Body of pancreas (tissue), 4 donors: ENCODE measurements around the gene ABCC9. TPM values are rescaled to one million over a fixed set of nuclear protein-coding genes. Genes with fewer than 3 reads are reported as not detected.

Experiments
- ATAC-seq: fragments of 150-250 bp; one replicate; pipeline ENCODE4 v1.9.1; 2016
- DNase-seq, 4 donors: peaks; one replicate each; pipeline ENCODE4 v3.0.0-alpha.2; 2019
- H3K27ac ChIP-seq, 4 donors: fragments of 200-600 bp; sonication (generic); 1 replicate in 3 of 4; 2 replicates in 1 of 4; pipeline versions ENCODE4 v1.5.1 to v1.6.1; 2016 to 2019; ENCODE audit warnings: mild to moderate bottlenecking in 1 of 4, mixed read lengths in 1 of 4, moderate library complexity in 1 of 4
- H3K27me3 ChIP-seq, 2 donors: fragments of 200-600 bp; sonication (generic); one replicate each; pipeline ENCODE4 v1.6.0; 2016; ENCODE audit warnings: mild to moderate bottlenecking in 1 of 2
- H3K36me3 ChIP-seq, 2 donors: fragments of 200-600 bp; sonication (generic); replicated peaks in 1 of 2; 2 replicates each; pipeline ENCODE4 v1.5.1; 2016; ENCODE audit warnings: low read depth in 2 of 2; ENCODE audit not compliant: insufficient read depth in 1 of 2
- H3K4me1 ChIP-seq: fragments of 200-600 bp; sonication (generic); one replicate; pipeline ENCODE4 v1.6.0; 2016
- H3K4me3 ChIP-seq, 2 donors: fragments of 200-600 bp; sonication (generic); 1 replicate in 1 of 2; 2 replicates in 1 of 2; pipeline ENCODE4 v1.5.1; 2016 to 2019
- H3K9me3 ChIP-seq, 3 donors: fragments of 200-600 bp; sonication (generic); 1 replicate in 2 of 3; 2 replicates in 1 of 3; pipeline ENCODE4 v1.5.1; 2016
- CTCF ChIP-seq, 7 experiments: fragments of 450-650 bp in 4 of 7; fragments of 200-600 bp in 3 of 7; sonication (generic) in 3 of 7; IDR thresholded peaks; one replicate each; pipeline ENCODE4 v1.5.1; 2016 to 2019; ENCODE audit warnings: antibody characterized with exemption in 7 of 7
- POLR2A ChIP-seq, 3 donors: fragments of 450-650 bp; IDR thresholded peaks; one replicate each; pipeline ENCODE4 v1.6.1; 2016; ENCODE audit warnings: antibody characterized with exemption in 3 of 3, mild to moderate bottlenecking in 2 of 3
- whole genome bisulfite sequencing, 2 donors: methylation state at CpG; one replicate each; pipeline ENCODE4 v1.1.5; 2017; 5-methylcytosine and 5-hydroxymethylcytosine counted together
- intact Hi-C: fragments of 100-400 bp; cut with DNase I; formaldehyde crosslinking; loops from one replicate; pipeline ENCODE4 v1.15.1; 2023
- total RNA-seq, 2 donors: library from RNA; depleted of rRNA; stranded (reverse); fragments of >200 nt; gene quantifications; one replicate each; pipeline ENCODE4 v1.1.0, GENCODE V29; 2016

ABCC9 gene
- total RNA-seq, 2 donors from 2014 or later: 12.2 to 13.2 TPM

DNA sequence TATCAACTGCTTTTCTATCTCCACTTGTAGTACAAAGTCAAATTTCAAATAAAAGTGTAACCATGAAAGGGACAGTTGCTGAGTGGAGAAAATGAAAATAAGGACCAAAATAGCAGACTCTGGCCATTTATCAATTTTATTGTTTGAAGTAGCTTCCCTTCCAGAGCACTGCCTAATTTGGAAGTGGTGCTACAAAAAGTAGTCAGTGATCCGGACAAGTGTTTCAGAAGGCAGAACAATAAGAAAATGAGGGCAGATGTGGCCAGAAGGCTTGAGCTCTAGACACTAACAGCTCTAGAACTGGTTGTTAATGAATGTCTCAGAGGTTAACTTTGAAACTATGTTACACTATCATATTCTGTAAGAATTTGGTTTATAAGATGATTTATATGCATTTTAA lies 48.9 kb downstream of the ABCC9 start:
- Histone ChIP-seq H3K4me1 (peaks cover 15% of the 10 kb centered on the region), H3K4me3 (no peak overlapping the region), H3K36me3 (no peaks in the 10 kb centered on the region), H3K9me3 (no peaks in the 10 kb centered on the region), H3K27ac (no peak overlapping the region), H3K27me3 (no peaks in the 10 kb centered on the region)
- intact Hi-C loops: no loop called here
- no peak for DNase-seq
- no peak for ATAC-seq
- 48 to 56% methylated on average over 1 of the region's 1 CpG for WGBS, 2 donors
- TF ChIP-seq POLR2A (IDR thresholded peaks at IDR 0.05): no peak
- TF ChIP-seq CTCF (IDR thresholded peaks at IDR 0.05): no peak

GRCh38 chr12:21891751-21892217 lies 49.4 kb downstream of the ABCC9 start:
- H3K4me3 ChIP-seq: no peak overlapping the region
- peaks cover 15% of the 10 kb centered on the region for H3K4me1 ChIP-seq
- intact Hi-C loops: no loop called here
- peak; percentile 18 to 57 (median 36) for DNase-seq
- H3K9me3 ChIP-seq: no peaks in the 10 kb centered on the region
- no peaks in the 10 kb centered on the region for H3K36me3 ChIP-seq
- H3K27me3 ChIP-seq: no peaks in the 10 kb centered on the region
- no peak for TF ChIP-seq POLR2A (IDR thresholded peaks at IDR 0.05)
- no peak for TF ChIP-seq CTCF (IDR thresholded peaks at IDR 0.05)
- 50 to 51% methylated on average over 2 of the region's 2 CpGs for WGBS, 2 donors
- H3K27ac ChIP-seq: peak overlapping the region in 1 of 4 donors; percentile 39
- ATAC-seq: peak; percentile 58

GRCh38 chr12:21888276-21888863 lies 52.9 kb downstream of the ABCC9 start:
- ATAC-seq (no peak), DNase-seq (no peak)
- no peak overlapping the region for H3K4me3 ChIP-seq
- no peaks in the 10 kb centered on the region for H3K36me3 ChIP-seq
- H3K27ac ChIP-seq: no peak overlapping the region
- peaks cover 15% of the 10 kb centered on the region for H3K4me1 ChIP-seq
- no peak for TF ChIP-seq POLR2A (IDR thresholded peaks at IDR 0.05)
- TF ChIP-seq CTCF (IDR thresholded peaks at IDR 0.05): no peak
- 64 to 81% methylated on average over 2 of the region's 2 CpGs for WGBS, 2 donors
- H3K27me3 ChIP-seq: no peaks in the 10 kb centered on the region
- no peaks in the 10 kb centered on the region for H3K9me3 ChIP-seq
- intact Hi-C loops: no loop called here

DNA sequence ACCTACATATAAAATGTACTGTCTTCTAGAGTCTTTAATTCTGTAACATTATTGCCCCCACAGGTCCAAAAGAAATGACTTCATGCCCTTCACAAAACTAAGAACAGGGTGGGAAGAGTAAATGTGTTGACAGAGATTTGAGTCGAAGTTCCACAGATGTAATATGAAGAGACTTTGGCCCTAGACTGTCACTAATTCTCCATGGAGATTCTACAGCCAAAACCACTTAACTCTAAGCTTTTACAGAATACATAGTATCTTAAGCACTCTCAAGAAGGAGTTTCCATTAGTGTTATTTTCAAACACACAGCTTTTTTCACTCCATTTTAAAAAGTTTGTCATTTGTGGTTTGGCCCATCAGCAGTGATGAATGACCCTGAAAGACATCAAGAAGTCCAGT lies 56.3 kb downstream of the ABCC9 start:
- no peak for TF ChIP-seq POLR2A (IDR thresholded peaks at IDR 0.05)
- TF ChIP-seq CTCF (IDR thresholded peaks at IDR 0.05): no peak
- intact Hi-C loops: no loop called here
- no peak for DNase-seq
- Histone ChIP-seq H3K9me3 (no peaks in the 10 kb centered on the region), H3K4me3 (no peak overlapping the region), H3K36me3 (no peaks in the 10 kb centered on the region), H3K27ac (no peak overlapping the region), H3K27me3 (no peaks in the 10 kb centered on the region), H3K4me1 (no peaks in the 10 kb centered on the region)
- no peak for ATAC-seq
- 70 to 74% methylated on average over 1 of the region's 1 CpG for WGBS, 2 donors

- DNase-seq (no peak), ATAC-seq (no peak)
- intact Hi-C loops: no loop called here
- no peaks in the 10 kb centered on the region for H3K36me3 ChIP-seq
- H3K27ac ChIP-seq: no peak overlapping the region
- H3K4me1 ChIP-seq: no peaks in the 10 kb centered on the region
- no peaks in the 10 kb centered on the region for H3K9me3 ChIP-seq
- no peak for TF ChIP-seq CTCF (IDR thresholded peaks at IDR 0.05)
- TF ChIP-seq POLR2A (IDR thresholded peaks at IDR 0.05): no peak
- no peaks in the 10 kb centered on the region for H3K27me3 ChIP-seq
- 83 to 84% methylated on average over 4 of the region's 4 CpGs for WGBS, 2 donors
- no peak overlapping the region for H3K4me3 ChIP-seq
Observed at GRCh38 chr12:21882635-21883034, 58.6 kb downstream of the ABCC9 start.
